ENCODE results near the gene LIPJ. TPM values are rescaled to one million over a fixed set of nuclear protein-coding genes. Genes with fewer than 3 reads are reported as not detected.

Gene LIPJ
- total and polyA plus RNA-seq, 10 of the 15 experiments (the other 5 are each of a cell fraction or from before 2014, with no cell fraction given), result 0.03 to 0.23 (median 0.08) TPM; not detected in 5

DNA sequence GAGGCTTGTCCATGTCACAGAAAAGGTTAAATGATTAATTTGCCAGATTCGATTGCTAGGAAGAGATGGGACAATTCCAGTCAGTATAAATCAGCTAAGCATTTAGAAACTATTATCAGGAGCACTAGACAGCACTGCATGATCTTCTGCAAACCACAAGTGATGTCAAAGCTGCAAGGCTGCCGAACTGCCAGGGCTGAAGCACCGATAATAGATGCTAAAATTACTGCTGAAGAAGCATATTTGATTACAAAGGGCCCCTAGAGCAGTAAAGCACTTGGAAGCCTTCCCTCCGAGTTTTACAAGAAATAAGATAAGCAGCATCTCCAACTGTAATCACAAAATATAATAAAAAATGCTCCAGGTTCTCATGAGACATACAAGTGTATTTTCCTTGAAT is 44.0 kb upstream of the LIPJ start:
- intact Hi-C loops (cut with micrococcal nuclease; ENCODE audit: unreplicated experiment) (no loop called here), in situ Hi-C loops (cut with MboI) (no loop called here)
- ChIA-PET RAD21 (ENCODE audit: unreplicated experiment) (no interaction called here), CTCF (interaction anchor here (1.5 kb wide), 1 partner anchor 11 kb away, joined by 3 read pairs; no protein-coding TSS in a partner anchor), SMC1A (ENCODE audit: uncharacterized antibody, unreplicated experiment) (no interaction called here), POLR2A (no interaction called here)
- TF ChIP-seq NR2C2 (IDR thresholded peaks at IDR 0.05; ENCODE audit: borderline replicate concordance, control insufficient read depth, insufficient read length, low read depth) (no peak), JUNB (IDR thresholded peaks at IDR 0.05) (no peak), STAT1 (conservative IDR thresholded peaks at IDR 0.05) (no peak), SIN3A (IDR thresholded peaks at IDR 0.05; ENCODE audit: low read depth, low read length) (no peak), FOS (IDR thresholded peaks at IDR 0.05; ENCODE audit: borderline replicate concordance, extremely low read depth, insufficient read length) (no peak), IRF3 (IDR thresholded peaks at IDR 0.05) (no peak), YBX1 (IDR thresholded peaks at IDR 0.05) (no peak), RCOR1 (conservative IDR thresholded peaks at IDR 0.05; ENCODE audit: low read depth, low read length) (no peak), CEBPB (IDR thresholded peaks at IDR 0.05; ENCODE audit: borderline replicate concordance in 1 of 2, low read depth in 2 of 2, low read length in 2 of 2) (no peak), SMARCA5 (IDR thresholded peaks at IDR 0.05) (no peak)
- Histone ChIP-seq H3K27ac (ENCODE audit: control insufficient read depth, insufficient read depth) (no peak overlapping the region), H2AFZ (ENCODE audit: control insufficient read depth, low read depth, low read length) (no peak overlapping the region), H3K36me3 (ENCODE audit: control insufficient read depth in 2 of 2, insufficient read depth in 2 of 2, low read length in 1 of 2) (no peaks in the 10 kb centered on the region), H3K9me3 (replicated peaks; ENCODE audit: control insufficient read depth, insufficient read depth, low read length) (no peaks in the 10 kb centered on the region), H3K27me3 (replicated peaks in 1 of 2; ENCODE audit: control insufficient read depth in 2 of 2, insufficient read depth in 2 of 2, low read length in 1 of 2) (no peaks in the 10 kb centered on the region), H4K20me1 (ENCODE audit: control insufficient read depth, insufficient read depth) (no peaks in the 10 kb centered on the region), H3K79me2 (ENCODE audit: control insufficient read depth, insufficient read depth, low read length) (no peaks in the 10 kb centered on the region), H3K4me3 (no peak overlapping the region), H3K4me1 (ENCODE audit: control insufficient read depth, insufficient read depth, low read length) (peaks cover 7% of the 10 kb centered on the region), H3K4me2 (ENCODE audit: control insufficient read depth, insufficient read depth) (no peak overlapping the region), H3K9ac (ENCODE audit: control insufficient read depth, insufficient read depth, low read length) (no peak overlapping the region)
- ATAC-seq, result no peak
- 67% methylated on average over 4 of the region's 4 CpGs for WGBS (ENCODE audit: insufficient coverage, insufficient replicate concordance, low lambda C conversion rate, missing lambda C conversion rate)
- FAIRE-seq, result no peak
- no TSS peak for BruUV-seq (replicated peaks)
- DNase-seq (ENCODE audit: low read depth, low spot score), result no peak
